Measurements from ENCODE around the gene DNAJB9. TPM values are rescaled to one million over a fixed set of nuclear protein-coding genes. Genes with fewer than 3 reads are reported as not detected.

Gene DNAJB9
- total and polyA plus RNA-seq, 4 donors, result 19.4 to 28.4 (median 22.7) TPM

DNA sequence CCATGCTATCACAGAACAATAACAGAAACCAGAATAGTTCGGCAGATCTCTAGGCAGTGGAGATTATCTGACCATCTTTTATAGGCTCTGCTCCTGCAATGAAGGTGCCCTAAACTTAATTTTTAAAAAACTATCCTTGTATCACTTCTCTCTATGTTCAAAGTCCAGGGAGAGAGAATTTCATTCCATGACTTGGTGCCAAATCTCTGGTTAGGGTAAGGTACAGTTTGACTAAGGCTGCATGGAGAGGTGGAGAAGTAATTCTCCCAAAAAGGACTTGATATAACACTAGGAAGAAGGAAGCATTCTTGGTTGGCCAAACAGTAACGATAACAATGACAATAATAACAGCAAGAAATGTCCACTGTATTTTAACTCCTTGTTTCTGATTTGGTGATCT is 40.0 kb downstream of the DNAJB9 start:
- H3K4me3 ChIP-seq (ENCODE audit: low read length in 2 of 2), result no peak overlapping the region
- H3K9me3 ChIP-seq (ENCODE audit: control insufficient read depth, low read length), result no peaks in the 10 kb centered on the region
- DNase-seq (no peak), ATAC-seq (ENCODE audit: low FRiP score) (no peak)
- intact Hi-C loops (cut with DNase I), result no loop called here
- H3K27ac ChIP-seq (ENCODE audit: low read depth in 1 of 2, low read length in 2 of 2), result no peak overlapping the region
- H3K4me1 ChIP-seq (ENCODE audit: control insufficient read depth in 1 of 2, insufficient read depth in 2 of 2, low read length in 2 of 2), result no peaks in the 10 kb centered on the region
- WGBS, 2 donors, result 58 to 63% methylated on average over 2 of the region's 2 CpGs
- H3K27me3 ChIP-seq (ENCODE audit: control insufficient read depth in 1 of 2, insufficient read depth in 2 of 2, low read length in 1 of 2), result no peaks in the 10 kb centered on the region
- H3K36me3 ChIP-seq (ENCODE audit: control insufficient read depth in 1 of 2, insufficient read depth in 2 of 2, low read length in 1 of 2), result no peaks in the 10 kb centered on the region

DNA sequence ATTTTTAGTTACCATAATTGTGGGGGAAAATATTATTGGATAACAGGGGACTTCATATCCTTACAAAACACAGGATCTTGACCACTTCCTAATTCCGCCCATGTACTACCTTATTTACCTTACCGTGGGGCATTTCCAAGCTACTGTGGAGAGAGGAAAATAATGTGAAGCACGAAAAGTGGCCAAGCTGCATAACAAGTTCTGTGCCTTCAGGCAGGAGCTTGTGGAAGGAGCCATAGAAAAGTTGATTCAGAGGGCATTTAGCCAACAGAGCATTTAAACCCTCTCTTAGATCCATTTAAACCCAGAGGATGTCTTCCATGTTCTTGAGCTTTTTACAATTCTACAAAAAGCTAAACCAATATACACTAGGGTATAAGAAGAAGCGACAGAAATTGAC is 41.6 kb downstream of the DNAJB9 start:
- DNase-seq (no peak), ATAC-seq (ENCODE audit: low FRiP score) (no peak)
- Histone ChIP-seq H3K27ac (ENCODE audit: low read depth in 1 of 2, low read length in 2 of 2) (no peak overlapping the region), H3K4me3 (ENCODE audit: low read length in 2 of 2) (no peak overlapping the region), H3K9me3 (ENCODE audit: control insufficient read depth, low read length) (no peaks in the 10 kb centered on the region), H3K4me1 (ENCODE audit: control insufficient read depth in 1 of 2, insufficient read depth in 2 of 2, low read length in 2 of 2) (no peaks in the 10 kb centered on the region), H3K36me3 (ENCODE audit: control insufficient read depth in 1 of 2, insufficient read depth in 2 of 2, low read length in 1 of 2) (no peaks in the 10 kb centered on the region), H3K27me3 (ENCODE audit: control insufficient read depth in 1 of 2, insufficient read depth in 2 of 2, low read length in 1 of 2) (no peaks in the 10 kb centered on the region)
- intact Hi-C loops (cut with DNase I), result no loop called here
- WGBS, 2 donors, result 62 to 78% methylated on average over 4 of the region's 4 CpGs

DNA sequence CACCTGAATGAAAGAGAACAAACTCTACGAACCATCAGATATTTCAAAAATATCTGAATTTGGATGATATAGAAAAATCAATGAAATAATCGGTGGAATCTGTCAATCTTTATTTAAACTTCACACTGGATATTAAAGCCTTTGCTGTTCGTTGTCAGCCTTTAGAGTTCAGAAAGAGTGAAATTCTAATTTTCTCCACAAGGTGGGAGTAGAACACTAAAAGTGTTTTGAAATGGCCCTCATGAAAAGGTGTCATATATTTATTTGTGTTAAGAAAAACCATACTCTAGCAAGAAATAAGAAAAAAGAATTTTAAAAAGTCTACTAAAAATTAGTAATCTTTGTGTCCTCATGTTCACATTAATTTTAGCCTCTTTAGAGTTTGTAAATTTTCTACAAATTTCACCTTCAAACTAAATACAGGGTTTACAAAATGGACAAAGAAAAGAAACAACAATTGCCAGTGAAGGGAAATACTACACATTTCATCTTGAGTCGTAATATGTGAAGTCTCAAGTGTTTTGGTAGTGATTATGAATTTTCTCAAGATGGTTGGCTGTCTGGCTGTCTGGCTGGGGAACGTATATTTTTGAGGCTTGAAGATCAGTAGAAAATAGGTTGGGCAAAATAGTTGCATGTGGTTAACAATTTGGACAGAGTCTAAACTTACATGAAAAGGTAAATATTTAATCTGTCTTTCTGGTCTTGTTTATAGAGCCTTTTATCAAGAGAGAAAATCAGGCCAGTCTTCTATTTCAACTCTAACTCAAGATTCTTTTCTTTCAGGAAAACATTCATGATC is 43.7 kb downstream of the DNAJB9 start:
- no peaks in the 10 kb centered on the region for H3K27me3 ChIP-seq (ENCODE audit: control insufficient read depth in 1 of 2, insufficient read depth in 2 of 2, low read length in 1 of 2)
- no peak overlapping the region for H3K27ac ChIP-seq (ENCODE audit: low read depth in 1 of 2, low read length in 2 of 2)
- intact Hi-C loops (cut with DNase I), result no loop called here
- DNase-seq (no peak), ATAC-seq (ENCODE audit: low FRiP score) (no peak)
- no peaks in the 10 kb centered on the region for H3K36me3 ChIP-seq (ENCODE audit: control insufficient read depth in 1 of 2, insufficient read depth in 2 of 2, low read length in 1 of 2)
- H3K4me1 ChIP-seq (ENCODE audit: control insufficient read depth in 1 of 2, insufficient read depth in 2 of 2, low read length in 2 of 2), result no peaks in the 10 kb centered on the region
- 7 to 11% methylated on average over 5 of the region's 5 CpGs for WGBS, 2 donors
- no peak overlapping the region for H3K4me3 ChIP-seq (ENCODE audit: low read length in 2 of 2)
- no peaks in the 10 kb centered on the region for H3K9me3 ChIP-seq (ENCODE audit: control insufficient read depth, low read length)

DNA sequence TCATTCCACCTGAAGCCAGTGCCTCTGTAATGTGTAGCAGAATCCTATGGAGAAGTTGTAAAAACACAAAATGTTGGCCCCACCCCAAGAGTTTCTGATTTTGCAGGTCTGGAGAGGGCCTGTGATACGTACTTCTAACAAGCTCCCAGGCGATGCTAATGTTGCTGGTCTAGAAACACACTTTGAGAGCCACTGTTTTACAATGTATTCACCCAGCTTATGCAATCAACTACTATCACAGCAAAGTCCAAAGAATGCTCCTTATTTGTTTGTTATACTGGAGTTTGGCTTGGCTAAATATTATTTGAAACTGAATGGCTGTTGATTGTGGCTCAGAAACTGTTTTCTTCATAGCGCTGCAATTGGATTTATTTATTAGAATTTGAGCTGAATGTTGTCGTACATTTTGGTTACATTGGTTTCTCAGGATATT is 44.3 kb downstream of the DNAJB9 start:
- no peaks in the 10 kb centered on the region for H3K36me3 ChIP-seq (ENCODE audit: control insufficient read depth in 1 of 2, insufficient read depth in 2 of 2, low read length in 1 of 2)
- WGBS, 2 donors, result 55 to 56% methylated on average over 4 of the region's 4 CpGs
- DNase-seq, result no peak
- H3K4me1 ChIP-seq (ENCODE audit: control insufficient read depth in 1 of 2, insufficient read depth in 2 of 2, low read length in 2 of 2), result no peaks in the 10 kb centered on the region
- no peaks in the 10 kb centered on the region for H3K27me3 ChIP-seq (ENCODE audit: control insufficient read depth in 1 of 2, insufficient read depth in 2 of 2, low read length in 1 of 2)
- H3K4me3 ChIP-seq (ENCODE audit: low read length in 2 of 2), result no peak overlapping the region
- no peaks in the 10 kb centered on the region for H3K9me3 ChIP-seq (ENCODE audit: control insufficient read depth, low read length)
- no peak for ATAC-seq (ENCODE audit: low FRiP score)
- intact Hi-C loops (cut with DNase I), result no loop called here
- no peak overlapping the region for H3K27ac ChIP-seq (ENCODE audit: low read depth in 1 of 2, low read length in 2 of 2)

DNA sequence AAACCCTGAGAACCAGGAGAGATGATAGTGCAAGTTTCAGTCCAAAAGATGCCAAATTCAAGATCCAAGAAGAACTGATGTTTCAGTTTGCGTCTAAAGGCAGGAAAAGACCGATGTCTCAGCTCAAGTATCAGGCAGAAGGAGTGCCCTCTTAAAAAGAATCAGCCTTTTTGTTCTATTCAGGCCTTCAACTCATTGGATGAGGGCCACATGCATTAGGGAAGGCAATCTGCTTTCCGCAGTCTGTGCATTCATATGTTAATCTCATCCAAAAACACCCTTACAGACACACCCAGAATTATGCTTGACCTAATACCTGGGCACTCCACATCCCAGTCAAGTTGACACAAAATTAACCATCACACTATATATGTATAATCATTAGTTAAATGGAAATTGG is 45.2 kb downstream of the DNAJB9 start:
- H3K27ac ChIP-seq (ENCODE audit: low read depth in 1 of 2, low read length in 2 of 2), result no peak overlapping the region
- H3K9me3 ChIP-seq (ENCODE audit: control insufficient read depth, low read length), result no peaks in the 10 kb centered on the region
- no peaks in the 10 kb centered on the region for H3K4me1 ChIP-seq (ENCODE audit: control insufficient read depth in 1 of 2, insufficient read depth in 2 of 2, low read length in 2 of 2)
- DNase-seq (no peak), ATAC-seq (ENCODE audit: low FRiP score) (no peak)
- 95% methylated on average over 3 of the region's 3 CpGs for WGBS, 2 donors
- intact Hi-C loops (cut with DNase I), result no loop called here
- no peaks in the 10 kb centered on the region for H3K27me3 ChIP-seq (ENCODE audit: control insufficient read depth in 1 of 2, insufficient read depth in 2 of 2, low read length in 1 of 2)
- H3K36me3 ChIP-seq (ENCODE audit: control insufficient read depth in 1 of 2, insufficient read depth in 2 of 2, low read length in 1 of 2), result no peaks in the 10 kb centered on the region
- no peak overlapping the region for H3K4me3 ChIP-seq (ENCODE audit: low read length in 2 of 2)

DNA sequence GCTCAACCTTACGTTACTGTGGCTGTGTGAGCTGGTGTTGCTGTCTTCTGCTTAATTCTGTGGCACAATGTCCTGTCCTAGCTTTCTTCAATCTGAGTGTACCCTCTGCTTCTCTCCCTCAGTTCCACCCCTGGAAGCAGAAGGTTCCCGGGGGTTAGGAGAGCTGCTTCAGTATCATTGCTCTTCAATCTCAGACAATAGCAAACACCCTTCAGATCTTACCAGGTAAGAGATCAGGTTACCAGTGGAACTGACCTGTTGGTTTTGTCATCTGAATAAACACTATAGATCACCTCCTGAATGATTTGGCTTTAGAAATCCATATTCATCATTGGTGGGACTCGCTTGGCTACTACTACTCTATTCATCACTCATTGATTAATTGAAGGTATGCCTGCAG is 48.4 kb downstream of the DNAJB9 start:
- H3K9me3 ChIP-seq (ENCODE audit: control insufficient read depth, low read length), result no peaks in the 10 kb centered on the region
- ATAC-seq (ENCODE audit: low FRiP score) (no peak), DNase-seq (no peak)
- no peaks in the 10 kb centered on the region for H3K27me3 ChIP-seq (ENCODE audit: control insufficient read depth in 1 of 2, insufficient read depth in 2 of 2, low read length in 1 of 2)
- intact Hi-C loops (cut with DNase I), result no loop called here
- H3K36me3 ChIP-seq (ENCODE audit: control insufficient read depth in 1 of 2, insufficient read depth in 2 of 2, low read length in 1 of 2), result no peaks in the 10 kb centered on the region
- H3K27ac ChIP-seq (ENCODE audit: low read depth in 1 of 2, low read length in 2 of 2), result no peak overlapping the region
- no peak overlapping the region for H3K4me3 ChIP-seq (ENCODE audit: low read length in 2 of 2)
- 81 to 84% methylated on average over 3 of the region's 3 CpGs for WGBS, 2 donors
- H3K4me1 ChIP-seq (ENCODE audit: control insufficient read depth in 1 of 2, insufficient read depth in 2 of 2, low read length in 2 of 2), result no peaks in the 10 kb centered on the region

DNA sequence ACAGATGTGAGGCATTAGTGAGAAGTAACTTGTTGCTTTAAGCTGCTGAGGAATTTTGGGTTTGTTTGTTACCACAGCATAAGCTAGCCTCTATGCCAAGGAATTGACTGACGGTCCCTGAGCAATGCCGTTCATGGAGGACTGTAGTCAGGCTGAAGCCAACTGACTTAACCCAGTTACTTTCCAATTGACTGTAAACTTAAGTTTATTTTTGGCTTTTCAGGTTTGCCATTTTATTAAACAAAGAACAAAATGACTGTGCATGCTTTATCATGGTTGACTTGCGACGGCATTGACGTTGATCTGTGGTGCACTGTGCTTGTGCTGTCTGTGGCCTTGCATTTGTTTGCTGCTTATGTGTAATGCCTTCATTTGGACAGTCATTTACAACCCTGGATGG is 53.5 kb downstream of the DNAJB9 start:
- Histone ChIP-seq H3K4me3 (ENCODE audit: low read length in 2 of 2) (no peak overlapping the region), H3K4me1 (ENCODE audit: control insufficient read depth in 1 of 2, insufficient read depth in 2 of 2, low read length in 2 of 2) (no peaks in the 10 kb centered on the region), H3K36me3 (ENCODE audit: control insufficient read depth in 1 of 2, insufficient read depth in 2 of 2, low read length in 1 of 2) (no peaks in the 10 kb centered on the region), H3K27me3 (ENCODE audit: control insufficient read depth in 1 of 2, insufficient read depth in 2 of 2, low read length in 1 of 2) (no peaks in the 10 kb centered on the region), H3K27ac (ENCODE audit: low read depth in 1 of 2, low read length in 2 of 2) (no peak overlapping the region), H3K9me3 (ENCODE audit: control insufficient read depth, low read length) (no peaks in the 10 kb centered on the region)
- ATAC-seq (ENCODE audit: low FRiP score), result no peak
- 57 to 60% methylated on average over 5 of the region's 5 CpGs for WGBS, 2 donors
- no peak for DNase-seq
- intact Hi-C loops (cut with DNase I), result no loop called here

Other genes starting within 250 kb of the DNAJB9 start
- gene NRCAM, start 113.4 kb upstream of the DNAJB9 start, total RNA-seq, result 1 to 10 TPM in 1 of 2 donors, under 1 TPM in 1; 0.93 to 1.8 TPM
- gene NRCAM, start 113.4 kb upstream of the DNAJB9 start, polyA plus RNA-seq, result under 1 TPM; under 0.01 to 0.59 TPM
- gene PNPLA8, start 43.7 kb upstream of the DNAJB9 start, total RNA-seq, result 10 to 100 TPM; 31.2 to 32.8 TPM
- 10 to 100 TPM; 14.4 to 15.1 TPM for gene PNPLA8, start 43.7 kb upstream of the DNAJB9 start, polyA plus RNA-seq
- gene THAP5, start 168 bp upstream of the DNAJB9 start, total RNA-seq, result 10 to 100 TPM; 23.6 to 27.4 TPM
- gene THAP5, start 168 bp upstream of the DNAJB9 start, polyA plus RNA-seq, result 10 to 100 TPM; 13.0 to 16.7 TPM